Lung (tissue), 12 donors: ENCODE measurements around the gene EBF3. TPM values are rescaled to one million over a fixed set of nuclear protein-coding genes. Genes with fewer than 3 reads are reported as not detected.

Experiments used
- ATAC-seq: fragments of 200-7000 bp; cut with Tn5 transposase; one replicate; pipeline ENCODE4 v1.9.1; 2020; ENCODE audit warnings: moderate number of reproducible peaks; ENCODE audit not compliant: insufficient read depth, low FRiP score
- DNase-seq, 3 donors: peaks; one replicate each; pipeline ENCODE4 v3.0.0-alpha.2; 2013 to 2017
- H3K27ac ChIP-seq, 2 donors: one replicate each; pipeline ENCODE4 v1.5.1; 2013; ENCODE audit warnings: mild to moderate bottlenecking in 2 of 2, moderate library complexity in 2 of 2, control low read depth in 1 of 2, inconsistent platforms in 1 of 2, low read depth in 1 of 2, low read length in 1 of 2
- H3K27me3 ChIP-seq, 3 donors: one replicate each; pipeline ENCODE4 v1.5.1; 2013; ENCODE audit warnings: low read length in 2 of 3; ENCODE audit not compliant: control insufficient read depth in 3 of 3, insufficient read depth in 3 of 3
- H3K36me3 ChIP-seq, 4 donors: one replicate each; pipeline ENCODE4 v1.5.1; 2013; ENCODE audit warnings: low read length in 4 of 4, mild to moderate bottlenecking in 1 of 4, moderate library complexity in 1 of 4; ENCODE audit not compliant: control insufficient read depth in 4 of 4, insufficient read depth in 4 of 4
- H3K4me1 ChIP-seq, 5 donors: one replicate each; pipeline ENCODE4 v1.5.1; 2013; ENCODE audit warnings: low read length in 5 of 5, mild to moderate bottlenecking in 2 of 5, moderate library complexity in 1 of 5; ENCODE audit not compliant: control insufficient read depth in 5 of 5, insufficient read depth in 5 of 5
- H3K4me3 ChIP-seq: one replicate; pipeline ENCODE4 v1.5.1; 2013; ENCODE audit warnings: mild to moderate bottlenecking, control low read depth, moderate library complexity
- H3K9ac ChIP-seq, 2 donors: one replicate each; pipeline ENCODE4 v1.5.1; 2013; ENCODE audit warnings: low read length in 2 of 2, control low read depth in 1 of 2; ENCODE audit not compliant: insufficient read depth in 1 of 2
- H3K9me3 ChIP-seq, 4 donors: one replicate each; pipeline ENCODE4 v1.5.1; 2013; ENCODE audit warnings: low read length in 3 of 4, mild to moderate bottlenecking in 1 of 4, moderate library complexity in 1 of 4; ENCODE audit not compliant: control insufficient read depth in 4 of 4, insufficient read depth in 3 of 4
- CTCF ChIP-seq: IDR thresholded peaks from 2 replicates; pipeline ENCODE4 v1.5.1; 2012; ENCODE audit warnings: mild to moderate bottlenecking; ENCODE audit errors: control extremely low read depth, extremely low read depth
- WGBS, 2 donors: extraction: QIAGEN DNeasy Blood & Tissue Kit; methylation state at CpG; one replicate each; pipeline ENCODE4 v1.1.7; 2013; 5-methylcytosine and 5-hydroxymethylcytosine counted together
- polyA plus RNA-seq, 2 donors: library from polyadenylated mRNA; stranded (reverse); fragments of 200-250 nt; gene quantifications; one replicate each; pipeline ENCODE4 v1.2.1, GENCODE V29; 2013
- total RNA-seq, 2 donors: library from RNA; depleted of rRNA in 1 of 2; stranded (reverse); fragments of >200 nt in 1 of 2; gene quantifications; one replicate each; pipeline ENCODE4 v1.2.1, GENCODE V29; 2014 to 2021
- donor health status: control.
- donor health status: control.
- donor health status: Bipolar disorder and iron deficiency.
- donor health status: healthy.
- donor health status: DM: yes; HTN: yes; CAD: no.

Gene EBF3
- total and polyA plus RNA-seq, 4 donors, result 0.06 to 1.1 (median 0.08) TPM; not detected in 1

DNA sequence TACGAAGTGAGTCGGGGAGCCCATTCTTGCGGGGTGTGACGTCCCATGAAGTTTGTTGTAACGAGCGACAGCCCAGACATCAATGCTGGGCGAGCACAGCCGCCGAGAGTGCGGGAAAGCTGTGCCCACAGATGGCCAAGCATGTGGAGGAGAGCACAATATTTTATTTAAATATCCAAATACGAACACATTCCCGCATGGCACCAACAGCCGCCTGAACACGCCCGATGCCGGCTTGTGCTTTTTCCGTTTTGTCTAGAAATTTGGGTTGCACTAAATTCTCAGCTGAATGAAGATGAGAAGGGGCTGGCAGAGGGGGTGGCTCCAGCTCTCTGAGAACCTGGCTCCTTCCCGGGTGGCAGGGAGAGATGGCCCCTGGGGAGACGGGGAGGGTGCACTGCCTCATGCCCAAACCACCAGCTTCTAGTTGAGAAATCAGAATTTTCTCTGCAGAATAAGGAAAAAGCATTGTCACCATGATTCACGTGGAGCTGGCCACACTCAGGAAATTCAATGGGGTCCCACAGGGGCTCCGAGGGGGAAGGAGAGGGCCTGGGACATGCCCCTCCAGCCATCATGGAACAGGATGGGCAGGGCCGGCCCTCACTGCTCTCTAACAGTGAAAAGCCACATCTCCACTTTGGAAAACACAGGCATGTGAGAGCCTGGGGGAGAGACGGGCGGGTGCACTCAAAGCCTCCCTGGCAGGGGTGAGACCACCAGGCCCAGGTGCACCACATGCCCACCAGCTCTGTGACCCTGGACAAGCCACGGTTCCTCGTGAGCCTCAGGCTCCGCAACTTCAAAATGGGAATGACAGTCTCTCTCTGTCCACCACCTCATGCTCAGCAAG lies 48.3 kb downstream of the EBF3 start:
- Histone ChIP-seq H3K27ac (no peak overlapping the region), H3K9me3 (no peaks in the 10 kb centered on the region), H3K4me1 (peaks cover 0 to 5% (median 0%) of the 10 kb centered on the region in 5 donors), H3K4me3 (no peak overlapping the region), H3K36me3 (no peaks in the 10 kb centered on the region), H3K9ac (no peak overlapping the region), H3K27me3 (no peaks in the 10 kb centered on the region)
- ATAC-seq (no peak), DNase-seq (no peak)
- 87 to 89% methylated on average over 27 of the region's 27 CpGs for WGBS, 2 donors
- TF ChIP-seq CTCF, result no peak

DNA sequence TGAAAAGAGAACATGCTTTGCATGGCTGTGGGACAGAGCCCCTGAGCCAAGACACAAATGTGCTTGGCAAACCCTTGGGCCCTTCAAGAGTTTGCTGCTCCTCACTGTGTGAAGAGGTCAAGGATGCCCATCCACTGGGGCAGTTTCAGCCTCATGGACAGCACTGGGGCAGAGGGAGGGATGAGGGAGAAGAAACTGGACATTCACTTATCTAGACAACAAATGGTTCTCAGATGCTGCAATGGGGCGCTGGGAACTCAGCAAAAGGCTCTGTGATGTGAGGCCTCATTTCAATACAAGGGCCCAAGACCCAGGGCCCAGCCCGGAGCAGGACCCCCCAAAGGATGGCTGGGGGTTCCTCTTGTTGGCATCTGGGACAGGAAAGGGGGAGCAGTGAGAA lies 49.1 kb downstream of the EBF3 start:
- ATAC-seq, result no peak
- H3K27ac ChIP-seq, result no peak overlapping the region
- no peaks in the 10 kb centered on the region for H3K9me3 ChIP-seq
- no peaks in the 10 kb centered on the region for H3K36me3 ChIP-seq
- DNase-seq, result no peak
- no peak overlapping the region for H3K4me3 ChIP-seq
- 76 to 97% methylated on average over 2 of the region's 2 CpGs for WGBS, 2 donors
- H3K4me1 ChIP-seq, result peaks cover 0 to 5% (median 0%) of the 10 kb centered on the region in 5 donors
- H3K9ac ChIP-seq, result no peak overlapping the region
- H3K27me3 ChIP-seq, result no peaks in the 10 kb centered on the region
- TF ChIP-seq CTCF, result no peak

GRCh38 chr10:129914153-129914855 lies 49.8 kb downstream of the EBF3 start:
- 93 to 97% methylated on average over 19 of the region's 19 CpGs for WGBS, 2 donors
- Histone ChIP-seq H3K9ac (no peak overlapping the region), H3K4me3 (no peak overlapping the region), H3K27ac (no peak overlapping the region), H3K27me3 (no peaks in the 10 kb centered on the region), H3K9me3 (no peaks in the 10 kb centered on the region), H3K36me3 (no peaks in the 10 kb centered on the region), H3K4me1 (peaks cover 0 to 5% (median 0%) of the 10 kb centered on the region in 5 donors)
- DNase-seq, result no peak
- TF ChIP-seq CTCF, result no peak
- ATAC-seq, result no peak
